SHP77 (cell line): ENCODE data around the gene C19orf12.
"Not testable (repeated sequence)": the region's sequence is repeated elsewhere in the genome, so short reads cannot be mapped to it uniquely, and the experiment has no call there.

Source experiments
- DNase-seq, 2 experiments: peaks; one replicate each; lab custom pipeline; 2025; lab: John Stamatoyannopoulos, UW

Gene C19orf12

GRCh38 chr19:29731331-29731850 is 16.3 kb upstream of the C19orf12 start:
- DNase-seq = no peak

DNA sequence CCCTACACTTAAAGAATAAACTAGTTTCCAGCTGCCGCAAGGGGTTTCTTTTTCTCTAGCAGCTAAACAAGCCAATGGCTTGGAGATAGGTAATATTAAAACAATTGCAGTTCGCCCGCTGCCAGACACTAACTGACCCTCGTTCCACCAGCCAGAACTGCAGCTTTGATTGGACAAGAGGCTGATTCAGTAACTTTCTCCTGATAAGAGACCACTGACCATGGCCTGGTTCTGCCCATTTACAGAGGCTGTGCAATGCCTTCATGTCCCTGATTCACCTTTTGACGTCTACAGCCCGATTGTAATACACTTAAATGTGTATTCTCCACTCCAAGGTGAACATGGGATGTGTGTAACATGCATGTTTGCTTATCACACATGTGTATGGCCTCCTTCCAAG is 12.8 kb upstream of the C19orf12 start:
- DNase-seq = no peak

DNA sequence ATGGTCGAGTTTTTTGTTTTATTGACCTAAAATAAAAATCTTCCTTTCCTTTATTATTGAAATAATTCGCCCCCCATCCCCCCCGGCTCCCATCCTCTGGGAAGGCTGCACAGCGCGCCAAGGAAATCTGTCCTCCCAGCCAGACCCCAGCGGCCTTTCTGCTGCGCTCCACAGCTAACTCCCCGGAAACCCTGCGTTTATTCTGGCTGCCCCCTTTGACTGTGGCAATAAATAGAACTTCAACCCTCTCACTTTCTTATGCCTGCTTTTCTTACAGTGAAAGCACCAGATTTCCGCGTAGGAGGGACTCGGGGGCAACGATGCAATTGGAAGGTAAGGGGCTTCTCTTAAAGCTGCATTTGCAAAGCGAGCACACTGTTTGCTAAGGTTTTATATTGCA is 9.7 kb upstream of the C19orf12 start:
- DNase-seq = no peak

GRCh38 chr19:29724102-29724641 is 9.1 kb upstream of the C19orf12 start:
- no peak for DNase-seq

DNA sequence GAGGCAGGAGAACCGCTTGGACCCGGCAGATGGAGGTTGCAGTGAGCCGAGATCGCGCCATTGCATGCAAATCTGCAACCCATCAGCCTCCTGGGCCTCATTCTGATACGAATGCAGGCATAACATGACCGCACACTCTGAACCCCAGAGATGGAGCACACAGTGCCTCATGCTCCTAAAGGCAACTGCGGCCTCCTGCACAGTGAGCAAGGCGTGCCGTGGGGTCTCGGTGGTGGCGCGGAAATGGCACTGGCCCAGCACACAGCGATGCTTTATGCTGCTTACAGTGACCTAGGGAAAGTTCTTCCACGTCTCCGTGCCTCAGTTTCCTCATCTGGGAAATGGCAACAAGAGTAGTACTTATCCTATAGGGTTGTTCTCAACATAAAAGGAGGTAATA is 2.0 kb upstream of the C19orf12 start:
- DNase-seq = no peak

DNA sequence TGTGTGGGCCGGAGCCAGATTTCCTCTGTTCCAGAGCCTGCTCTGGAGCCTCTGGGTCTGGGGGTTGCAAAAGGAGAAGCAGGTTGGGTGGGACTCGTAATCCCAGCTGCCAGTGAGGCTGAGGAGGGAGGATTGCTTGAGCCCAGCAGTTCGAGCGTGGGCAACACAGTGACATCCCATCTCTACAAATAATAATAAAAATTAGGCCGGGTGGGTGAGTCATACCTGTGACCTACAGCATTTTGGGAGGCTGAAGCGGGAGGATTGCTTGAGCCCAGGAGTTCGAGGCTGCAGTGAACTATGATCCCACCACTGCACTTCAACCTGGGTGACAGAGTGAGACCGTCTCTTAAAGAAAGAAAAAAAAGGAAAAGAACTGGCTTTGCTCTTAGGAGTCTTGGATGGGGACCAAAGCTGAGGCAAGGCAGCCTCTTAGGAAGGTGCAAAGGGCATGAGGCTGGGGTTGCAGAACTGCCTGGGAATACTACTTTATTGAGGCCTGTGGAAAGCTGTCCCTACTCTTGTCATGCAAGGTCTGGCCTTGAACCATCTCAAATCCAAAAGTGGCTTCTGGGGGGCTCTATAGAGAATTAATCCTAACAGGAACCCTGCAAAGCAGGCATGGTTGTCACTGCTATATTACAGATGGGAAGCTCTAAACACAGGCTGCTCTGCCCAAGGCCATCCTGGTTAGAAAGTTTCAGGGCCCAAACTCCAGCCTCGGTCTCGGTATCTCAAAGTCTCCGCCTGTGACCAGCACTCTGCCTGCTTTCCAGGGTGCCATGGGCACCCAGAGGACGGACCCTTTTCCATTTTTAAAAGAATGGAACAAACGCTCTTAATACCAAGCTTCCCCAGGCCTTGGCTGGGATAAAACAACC is 880 bp upstream of the C19orf12 start:
- no peak for DNase-seq

- no peak for DNase-seq
Observed at GRCh38 chr19:29714371-29714952, 599 bp downstream of the C19orf12 start.

DNA sequence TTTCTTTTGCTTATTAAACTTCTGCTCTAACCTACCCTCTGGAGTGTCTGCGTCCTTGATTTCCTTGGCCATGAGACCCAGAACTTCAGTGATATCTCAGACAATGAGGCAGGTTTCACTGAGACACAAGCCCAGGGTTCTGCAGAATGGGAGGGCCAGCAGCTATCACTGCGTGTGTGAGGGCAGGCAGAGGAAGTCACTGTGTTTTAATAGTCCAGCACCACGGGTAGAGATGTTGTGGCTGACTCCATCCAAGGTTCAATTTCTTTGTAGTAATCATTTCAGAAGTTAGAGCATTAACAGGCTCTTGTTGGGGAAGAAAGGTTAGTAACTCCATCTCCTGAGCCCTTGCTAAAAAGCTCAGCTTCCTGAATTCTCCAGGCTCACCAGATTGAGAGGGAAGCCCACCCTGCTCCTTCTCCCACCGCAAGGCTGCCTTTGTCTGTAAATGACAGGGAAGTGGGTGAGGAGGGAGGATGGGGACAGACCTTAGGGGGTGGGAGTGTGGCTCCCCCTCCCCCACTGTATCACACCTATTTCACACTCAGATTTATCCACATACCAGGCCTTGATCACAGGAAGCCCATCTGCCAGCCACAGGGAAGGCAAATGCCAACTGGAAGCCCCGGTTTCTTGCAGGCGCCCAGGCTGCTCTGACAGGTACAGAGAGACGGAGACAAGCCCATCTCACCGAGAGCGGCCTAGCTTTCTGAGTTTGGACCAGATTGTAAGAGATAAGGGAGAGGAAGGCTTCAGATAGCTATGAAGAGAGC is 2.1 kb downstream of the C19orf12 start:
- DNase-seq = no peak

DNA sequence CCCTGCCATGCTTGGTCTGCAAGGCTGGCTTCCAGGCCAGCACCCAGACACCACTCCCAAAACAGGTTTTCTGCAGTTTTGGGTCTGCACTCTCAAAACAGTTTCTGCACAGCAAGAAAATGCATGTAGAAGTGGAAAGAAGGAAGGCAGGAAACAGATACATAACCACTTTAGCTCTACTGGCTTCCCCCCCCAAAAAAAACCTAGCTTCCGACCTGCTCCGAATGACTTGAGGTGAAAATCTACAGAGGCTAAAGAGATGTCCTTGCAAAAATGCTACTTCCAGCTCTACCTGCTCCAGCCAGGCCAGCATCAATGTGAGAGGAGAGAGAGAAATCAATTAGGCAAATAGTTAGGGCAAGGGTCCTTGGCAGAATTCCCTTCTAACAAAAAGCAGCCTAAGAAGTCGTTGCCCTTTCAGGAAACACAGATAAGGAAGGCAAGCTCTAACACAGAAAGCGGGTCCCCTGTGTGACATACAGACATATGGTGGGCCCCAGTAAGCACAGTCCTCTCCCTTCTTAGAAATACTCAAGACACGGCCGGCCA is 3.4 kb downstream of the C19orf12 start:
- no peak for DNase-seq

DNA sequence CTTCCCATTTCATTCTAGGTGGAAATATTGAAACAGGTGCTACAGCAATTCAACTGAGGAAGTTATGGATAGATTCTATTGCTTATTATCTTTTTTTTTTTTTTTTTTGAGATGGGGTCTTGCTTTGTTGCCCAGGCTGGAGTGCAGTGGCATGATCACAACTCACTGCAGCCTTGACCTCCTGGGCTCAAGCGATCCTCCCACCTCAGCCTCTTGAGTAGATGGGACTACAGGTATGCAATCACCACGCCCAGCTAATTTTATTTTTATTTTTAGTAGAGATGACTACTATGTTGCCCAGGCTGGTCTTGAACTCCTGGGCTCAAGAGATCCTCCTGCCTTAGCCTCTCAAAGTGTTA is 5.6 kb downstream of the C19orf12 start:
- not testable (repeated sequence) for DNase-seq

- no peak for DNase-seq
Observed at GRCh38 chr19:29708554-29709439, 6.3 kb downstream of the C19orf12 start.

GRCh38 chr19:29706635-29707034 is 8.4 kb downstream of the C19orf12 start:
- DNase-seq = no peak

GRCh38 chr19:29705706-29706105 is 9.4 kb downstream of the C19orf12 start:
- no peak for DNase-seq

DNA sequence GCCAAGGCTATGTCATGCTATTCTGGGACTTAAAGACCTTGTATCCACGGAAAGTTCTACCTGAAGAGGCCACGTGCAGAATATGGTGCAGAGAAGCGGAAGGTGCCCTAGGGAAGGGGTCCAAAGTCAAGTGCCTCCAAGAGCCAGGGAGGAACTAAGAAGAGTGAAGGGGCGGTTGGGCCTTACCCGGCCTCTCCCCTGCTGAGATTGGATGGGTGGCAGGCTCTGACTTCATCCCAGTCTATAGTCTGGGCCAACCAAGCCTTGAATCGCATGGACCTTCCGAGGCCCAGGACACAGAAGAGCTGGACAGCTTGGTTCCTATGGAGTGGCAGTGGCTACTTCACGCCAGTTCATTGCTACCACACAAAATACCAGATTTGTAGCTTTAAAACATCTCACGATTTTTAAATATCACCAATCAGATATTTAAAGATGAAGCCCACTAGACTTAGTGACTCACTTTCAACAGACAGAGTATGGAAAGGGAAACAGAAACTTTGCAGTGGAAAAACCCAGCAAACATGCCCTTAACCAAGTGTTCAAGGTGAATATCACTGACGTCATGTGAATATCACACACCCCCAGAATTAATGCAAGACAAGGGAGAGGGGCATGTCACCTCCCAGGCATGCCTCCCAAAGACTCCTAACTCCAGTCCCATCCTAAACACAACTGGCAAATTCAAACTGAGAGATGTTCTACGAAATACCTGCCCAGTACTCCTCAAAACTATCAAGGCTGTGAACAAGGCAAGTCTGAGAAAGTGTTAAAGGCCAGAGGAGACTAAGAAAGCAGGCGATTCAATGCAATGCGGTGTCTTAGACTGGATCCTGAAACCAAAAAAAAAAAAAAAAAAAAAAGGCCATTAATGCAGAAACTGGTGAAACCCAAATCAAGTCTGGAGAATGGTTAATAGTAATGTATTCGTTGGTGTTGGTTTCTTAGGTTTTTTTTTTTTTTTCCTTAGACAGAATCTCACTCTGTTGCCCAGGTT is 10.2 kb downstream of the C19orf12 start:
- DNase-seq = no peak

- DNase-seq = no peak
Observed at GRCh38 chr19:29702963-29703320, 12.1 kb downstream of the C19orf12 start.

DNA sequence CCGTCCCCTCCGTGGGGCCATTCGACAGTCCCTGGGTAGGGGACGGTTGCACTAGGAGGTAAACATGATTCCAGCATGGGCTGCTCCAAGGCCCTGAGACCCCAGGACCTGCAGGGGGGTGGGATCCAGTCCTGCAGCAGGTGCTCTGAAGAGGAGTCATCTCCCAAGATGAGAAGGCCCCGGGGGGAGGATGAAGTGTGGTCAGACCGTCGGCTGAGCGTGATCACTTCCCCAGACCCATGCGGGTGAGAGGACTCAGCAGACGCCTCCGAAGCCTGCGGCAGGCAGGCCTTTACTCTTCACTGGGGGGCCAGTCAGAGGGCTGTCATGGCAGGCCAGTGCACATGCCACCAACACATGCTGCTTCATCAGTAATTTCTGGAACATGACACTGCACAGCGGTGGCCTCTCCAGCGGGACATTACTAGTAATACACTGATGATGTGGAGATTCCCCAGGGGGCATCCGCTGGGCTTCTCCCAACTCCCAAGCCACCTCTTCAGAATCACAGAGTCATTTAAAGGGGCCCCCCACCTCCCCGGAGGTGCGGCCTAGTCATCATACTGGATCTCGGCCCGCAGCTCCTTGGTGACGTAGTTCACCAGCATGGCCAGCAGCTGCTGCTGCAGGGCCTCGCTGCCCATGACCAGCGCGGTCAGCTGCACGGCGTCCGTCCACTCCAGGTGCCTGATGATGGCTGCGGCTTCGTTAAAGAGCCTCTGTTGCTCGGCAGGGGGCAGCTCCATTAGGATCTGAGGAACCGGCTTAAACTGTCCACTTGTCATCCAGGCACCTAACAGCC is 12.7 kb downstream of the C19orf12 start:
- no peak for DNase-seq

GRCh38 chr19:29700498-29700897 is 14.6 kb downstream of the C19orf12 start:
- DNase-seq = no peak

- no peak for DNase-seq
Observed at GRCh38 chr19:29699861-29700260, 15.2 kb downstream of the C19orf12 start.
